Esophagus squamous epithelium (tissue), 4 donors: ENCODE measurements around the gene MED27.

ENCODE experiments used
- CTCF ChIP-seq, 6 experiments: fragments of 450-650 bp in 4 of 6; fragments of 200-600 bp in 2 of 6; sonication (generic) in 2 of 6; IDR thresholded peaks; one replicate each; pipeline ENCODE4 v1.5.1; 2016 to 2019; ENCODE audit warnings: antibody characterized with exemption in 6 of 6, mild to moderate bottlenecking in 4 of 6, moderate library complexity in 4 of 6
- POLR2A ChIP-seq, 4 donors: fragments of 450-650 bp; IDR thresholded peaks; one replicate each; pipeline ENCODE4 v1.6.1; 2017; ENCODE audit warnings: antibody characterized with exemption in 4 of 4, mild to moderate bottlenecking in 4 of 4, moderate library complexity in 3 of 4

DNA sequence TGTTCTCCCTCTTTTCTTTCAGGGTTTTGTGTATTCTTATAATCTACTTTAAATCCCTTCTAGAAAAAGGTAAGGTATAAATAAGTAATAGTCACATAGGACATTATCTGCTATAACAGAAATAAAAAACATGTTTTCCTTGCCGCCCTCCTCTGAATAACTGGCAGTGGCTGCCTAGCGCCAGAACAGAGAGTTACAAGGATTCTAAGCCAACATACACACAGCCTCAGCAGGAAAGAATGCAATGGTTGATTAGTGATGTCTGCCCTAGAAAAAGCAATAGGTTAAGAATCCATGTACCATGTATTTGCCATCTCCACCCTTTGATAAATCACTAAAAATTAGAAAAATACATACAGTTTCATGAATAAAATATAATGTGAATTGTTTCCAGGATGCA, 4.9 kb downstream of the MED27 start:
- TF ChIP-seq CTCF (IDR thresholded peaks at IDR 0.05) (no peak), POLR2A (IDR thresholded peaks at IDR 0.05) (no peak)
